GM12891 (cell line): ENCODE results near the gene CENPV.

Experiments
- POLR2A ChIP-seq: IDR thresholded peaks from 2 replicates; pipeline ENCODE4 v1.6.1; 2011; ENCODE audit warnings: low read depth, low read length, control low read depth
- POLR2AphosphoS5 ChIP-seq: IDR thresholded peaks from 2 replicates; pipeline ENCODE4 v1.6.1; 2011; ENCODE audit warnings: low read depth, low read length, control low read depth
- TAF1 ChIP-seq: IDR thresholded peaks from 2 replicates; pipeline ENCODE4 v1.6.1; 2011; ENCODE audit warnings: low read depth, low read length, control low read depth

DNA sequence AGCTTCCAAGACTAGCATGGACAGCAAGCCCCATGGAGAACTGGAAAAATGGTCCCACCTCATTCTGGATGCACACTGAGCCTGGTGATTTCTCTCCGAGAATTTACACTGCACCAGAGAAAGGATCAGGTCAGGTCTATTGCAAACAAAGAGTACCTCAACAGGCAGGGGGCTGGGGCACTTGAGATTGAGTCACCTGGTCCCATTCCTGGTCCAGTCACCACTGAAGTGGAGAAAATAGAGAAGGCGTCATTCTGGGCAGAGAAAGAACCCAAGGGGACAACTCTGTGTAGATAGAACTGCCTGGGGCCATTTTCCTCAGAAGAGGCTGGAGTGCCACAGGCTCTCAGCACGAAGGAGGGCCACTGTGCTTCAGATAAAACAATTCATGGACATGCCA, 38.4 kb downstream of the CENPV start:
- TF ChIP-seq POLR2A: no peak
- TF ChIP-seq TAF1: no peak
- no peak for TF ChIP-seq POLR2AphosphoS5
